GM19372 (cell line): Measurements from ENCODE around the gene PPRC1.

Experiments
- ATAC-seq: cut with Tn5 transposase; IDR thresholded peaks from one replicate; pipeline ENCODE4 v1.9.1; 2021; ENCODE audit warnings: mild to moderate bottlenecking, low read depth, moderate library complexity; ENCODE audit not compliant: unreplicated experiment

PPRC1 gene

GRCh38 chr10:102132563-102133372, at the start of gene PPRC1:
TSS of gene PPRC1 (plus strand) at chr10:102133040. CDS start at chr10:102133069, 29 bp downstream.
- ATAC-seq = peak; percentile 90

- no peak for ATAC-seq
Observed at GRCh38 chr10:102083541-102083940, 49.3 kb upstream of the PPRC1 start.

DNA sequence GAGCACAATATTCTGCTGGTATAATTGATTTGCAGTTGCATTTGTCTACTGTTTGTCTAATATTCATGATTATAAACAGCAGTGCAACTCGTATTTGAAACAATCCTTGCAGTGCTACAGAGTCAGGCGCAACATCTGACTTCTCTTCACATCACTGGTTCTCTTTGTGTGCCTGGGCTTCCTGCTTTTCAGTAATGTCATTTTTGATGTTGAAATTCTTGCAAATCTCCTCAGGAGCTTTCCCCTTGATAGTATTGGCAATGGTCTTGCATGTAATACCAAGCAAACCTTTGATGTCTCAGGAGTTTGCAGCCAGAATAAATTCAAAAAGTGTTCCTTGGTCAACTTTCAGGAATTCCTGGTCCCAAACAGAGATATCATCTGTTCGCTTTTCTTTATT, 47.5 kb upstream of the PPRC1 start:
- ATAC-seq = no peak

DNA sequence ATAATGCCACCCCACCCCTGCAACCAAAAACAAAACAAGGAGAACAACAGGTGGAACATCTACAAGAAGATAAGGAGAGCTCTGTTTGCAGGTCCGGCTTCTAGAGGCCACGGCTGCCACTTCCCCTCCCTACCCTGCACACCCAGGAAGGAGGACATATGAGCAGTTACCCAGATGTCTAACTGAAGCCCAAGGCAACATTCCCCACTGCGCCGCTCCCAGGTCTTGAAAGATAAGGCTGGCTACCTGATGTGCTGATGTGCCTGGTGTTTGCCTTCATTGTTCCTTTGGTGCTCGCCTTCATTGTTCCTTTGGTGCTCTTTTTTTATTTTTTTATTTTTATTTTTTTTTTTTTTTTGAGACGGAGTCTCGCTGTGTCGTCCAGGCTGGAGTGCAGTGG, 46.6 kb upstream of the PPRC1 start:
- ATAC-seq = no peak

GRCh38 chr10:102090772-102091171, 42.1 kb upstream of the PPRC1 start:
- ATAC-seq = no peak

GRCh38 chr10:102096449-102096848, 36.4 kb upstream of the PPRC1 start:
- no peak for ATAC-seq

DNA sequence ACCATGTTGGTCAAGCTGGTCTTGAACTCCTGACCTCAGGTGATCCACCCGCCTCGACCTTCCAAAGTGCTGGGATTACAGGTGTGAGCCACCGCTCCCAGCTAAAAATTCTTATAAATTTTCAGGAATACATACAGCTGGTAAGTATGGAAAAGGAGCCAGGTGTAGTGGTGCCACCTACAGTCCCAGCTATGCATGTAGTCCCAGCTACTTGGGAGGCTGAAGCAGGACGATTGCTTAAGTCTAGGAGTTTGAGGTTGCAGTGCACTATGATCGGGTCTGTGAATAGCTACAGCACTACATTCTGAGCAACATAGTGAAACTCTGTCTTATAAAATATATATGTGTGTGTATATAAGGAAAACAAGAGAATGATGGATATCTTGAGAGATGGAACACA, 31.7 kb upstream of the PPRC1 start:
- ATAC-seq = no peak

DNA sequence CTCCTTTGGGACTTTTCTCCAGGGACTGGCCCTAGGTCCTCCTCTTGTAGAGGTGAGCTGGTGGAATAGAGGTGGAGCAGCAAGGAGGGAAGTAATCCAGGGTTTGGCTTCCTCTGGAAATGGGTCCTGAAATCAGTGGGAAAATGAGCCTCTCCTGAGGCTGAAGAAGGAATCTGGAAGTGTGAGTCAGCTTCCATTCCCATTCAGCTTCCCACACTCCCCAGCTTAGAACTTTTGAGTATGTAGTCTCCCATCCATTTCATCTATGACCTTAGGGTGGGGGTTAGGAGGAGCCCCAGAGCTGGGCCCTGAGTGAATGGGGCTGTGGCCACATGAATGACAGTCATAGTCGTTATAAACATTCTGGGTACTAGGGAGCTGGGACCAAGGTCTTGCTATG, 30.4 kb upstream of the PPRC1 start:
- no peak for ATAC-seq

- ATAC-seq = no peak
Observed at GRCh38 chr10:102106998-102107397, 25.8 kb upstream of the PPRC1 start.

DNA sequence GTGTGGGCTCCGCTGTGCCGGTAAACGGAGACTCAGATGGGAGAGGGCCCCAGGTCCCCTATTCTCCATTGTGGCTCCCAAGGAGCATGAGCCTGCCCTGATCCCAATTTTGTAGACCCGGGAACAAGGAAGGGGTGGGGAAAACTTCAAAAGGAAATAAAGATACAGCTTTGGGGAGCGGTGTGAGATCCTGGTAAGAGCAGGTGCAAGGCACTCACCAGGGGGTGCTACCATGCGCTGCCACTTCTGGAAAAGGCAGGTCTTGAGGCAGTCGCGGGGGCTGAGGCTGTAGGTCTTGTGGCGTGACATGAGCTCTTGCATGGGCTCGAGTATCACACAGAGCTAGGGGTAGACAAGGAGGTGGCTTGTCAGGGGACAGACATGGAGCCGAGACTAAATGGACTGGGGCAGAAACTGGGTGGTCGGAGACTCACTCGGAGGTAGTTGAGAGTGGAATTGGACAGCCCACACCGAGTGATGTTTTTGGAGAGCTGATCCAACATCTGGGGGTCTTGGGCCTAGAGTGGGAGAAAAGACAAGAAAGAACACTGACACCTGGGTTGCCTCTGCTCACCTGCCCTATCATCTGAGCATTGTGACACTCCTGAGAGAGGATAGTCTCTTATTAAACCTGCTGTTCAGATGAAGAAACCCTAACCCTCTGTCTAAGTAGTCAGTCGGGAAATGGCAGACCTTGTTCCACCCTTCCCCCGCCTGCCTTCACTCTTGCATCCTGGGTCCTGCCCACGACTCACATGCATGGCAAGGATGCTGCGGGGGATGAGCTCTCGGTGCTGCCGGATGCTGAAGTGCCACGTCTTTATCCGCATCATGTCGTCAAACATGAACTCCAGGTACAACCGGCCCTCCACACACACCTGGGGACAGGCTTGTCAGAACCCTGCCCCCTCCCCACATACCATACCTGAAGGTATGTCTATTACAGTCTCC, 23.4 kb upstream of the PPRC1 start:
- ATAC-seq = no peak

- no peak for ATAC-seq
Observed at GRCh38 chr10:102111276-102111675, 21.6 kb upstream of the PPRC1 start.

GRCh38 chr10:102112210-102112817, 20.5 kb upstream of the PPRC1 start:
- no peak for ATAC-seq

GRCh38 chr10:102113261-102113955, 19.4 kb upstream of the PPRC1 start:
- no peak for ATAC-seq

DNA sequence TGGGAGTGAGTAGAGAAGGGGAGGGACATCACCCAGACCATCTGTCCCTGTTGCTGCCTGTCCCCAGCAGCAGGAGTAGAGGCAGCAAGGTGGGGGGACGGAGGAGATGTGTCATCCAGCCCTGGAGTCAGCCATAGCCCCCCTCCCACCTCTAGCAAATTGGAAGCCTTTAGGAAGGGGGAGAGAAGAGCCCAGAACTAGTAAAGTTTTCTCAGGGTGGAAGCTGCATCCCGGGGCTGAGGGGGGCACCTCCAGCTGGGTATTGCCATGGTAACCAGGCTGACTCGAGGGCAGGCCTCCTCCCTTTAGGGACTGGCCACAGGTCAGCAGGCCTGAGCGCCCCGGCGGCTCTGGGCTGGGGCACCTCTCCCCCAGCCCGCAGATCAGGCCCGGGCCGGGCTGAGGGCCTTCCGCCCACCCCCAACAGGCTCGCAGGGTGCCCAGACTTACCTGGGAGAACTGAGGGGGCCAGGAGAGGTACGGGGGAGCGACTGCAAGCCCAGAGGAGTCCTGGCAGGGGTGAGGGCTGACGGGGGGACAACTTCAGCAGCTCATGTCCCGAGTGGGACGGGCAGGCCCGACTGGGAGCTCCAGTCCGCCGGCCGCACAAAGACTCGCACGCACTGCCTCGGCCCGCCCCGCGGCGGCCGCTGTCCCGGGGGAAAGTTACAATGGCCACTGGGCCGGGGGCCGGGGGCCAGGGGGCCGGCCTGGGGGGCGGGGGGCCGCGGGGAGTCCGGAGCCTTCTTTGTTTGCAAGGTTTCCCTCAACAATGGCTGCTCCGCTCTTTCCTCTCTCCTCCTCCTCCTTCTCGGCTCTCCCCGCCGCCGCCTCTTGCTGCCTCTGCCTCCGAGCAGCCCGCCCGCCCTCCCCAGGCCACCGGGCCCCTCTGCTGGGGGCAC, 18.6 kb upstream of the PPRC1 start:
- no peak for ATAC-seq

- peak; percentile 72 for ATAC-seq
Observed at GRCh38 chr10:102114861-102115618, 17.8 kb upstream of the PPRC1 start.

DNA sequence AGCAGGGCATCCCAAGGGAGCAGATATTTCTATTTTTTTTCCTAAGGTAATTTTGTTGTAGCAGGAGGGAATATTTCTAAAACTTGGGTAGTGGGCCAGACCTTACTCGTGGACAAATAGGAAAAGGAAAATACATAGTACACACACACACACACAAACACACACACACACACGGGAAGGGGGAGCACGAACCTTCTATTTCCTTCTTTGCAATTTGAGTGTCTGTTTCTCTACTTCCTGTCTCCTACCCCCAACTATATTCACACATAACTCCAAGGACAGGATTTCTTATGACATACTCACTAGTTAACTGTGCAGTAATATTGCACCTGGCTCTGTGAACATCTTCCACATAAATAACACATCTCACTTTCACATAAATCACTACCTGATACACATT, 17.1 kb upstream of the PPRC1 start:
- no peak for ATAC-seq

DNA sequence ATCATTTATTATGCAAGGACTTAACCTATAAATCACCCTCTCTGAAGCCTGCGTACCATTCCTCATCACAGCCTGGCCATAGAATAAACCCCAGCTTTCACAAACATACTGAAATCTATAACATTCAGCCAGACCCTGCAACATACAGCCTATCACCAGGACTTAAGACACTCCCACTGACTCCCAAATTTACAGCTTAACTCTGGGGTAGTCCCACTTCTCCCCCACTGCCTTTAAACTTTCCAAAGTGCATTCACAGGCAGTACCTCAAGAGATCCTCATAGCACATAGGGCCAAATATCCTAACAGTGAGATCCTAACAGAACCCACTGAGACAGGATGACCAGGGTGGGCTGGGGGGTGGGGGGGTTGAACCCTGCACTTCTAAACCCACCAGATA, 16.2 kb upstream of the PPRC1 start:
- ATAC-seq = no peak

DNA sequence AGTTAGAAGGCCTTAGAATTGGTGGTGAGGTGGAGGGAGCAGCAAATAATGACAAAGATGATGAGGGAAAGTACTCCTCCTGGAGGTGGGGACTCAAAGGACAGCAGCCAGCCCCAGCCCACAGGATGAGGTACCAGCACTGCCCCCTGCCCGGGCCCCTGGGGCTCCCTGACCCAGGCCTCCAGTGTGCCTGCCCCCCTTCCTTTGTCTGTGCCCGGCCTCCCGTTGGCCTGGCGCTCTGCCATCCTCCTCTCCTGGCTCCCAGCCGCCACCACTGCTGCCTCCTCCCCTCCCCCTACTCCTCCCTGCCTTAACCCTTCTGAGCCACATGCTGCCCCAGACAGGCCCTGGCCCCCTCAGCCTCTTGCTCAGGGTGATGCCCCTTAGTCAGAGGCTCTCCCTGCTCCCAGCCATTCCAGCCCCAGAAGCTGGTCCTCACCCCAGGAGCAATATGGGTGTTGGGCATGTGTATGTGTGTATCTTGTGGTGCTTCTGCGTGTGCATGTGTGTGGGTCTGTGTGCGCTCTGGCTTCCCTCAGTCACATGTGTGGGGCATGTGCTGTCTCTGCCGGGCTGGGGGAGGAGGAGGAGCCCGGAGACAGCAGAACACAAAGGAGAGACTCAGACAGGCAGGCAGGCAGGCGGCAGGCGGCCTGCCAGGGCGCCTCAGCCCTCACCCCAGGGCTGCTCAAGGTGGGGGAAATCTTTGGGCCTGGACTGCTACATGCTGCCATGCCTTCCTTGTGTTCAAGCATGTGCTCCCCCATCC, 15.3 kb upstream of the PPRC1 start:
- ATAC-seq = no peak
